ENCODE results near the gene SLC22A1.

DNA sequence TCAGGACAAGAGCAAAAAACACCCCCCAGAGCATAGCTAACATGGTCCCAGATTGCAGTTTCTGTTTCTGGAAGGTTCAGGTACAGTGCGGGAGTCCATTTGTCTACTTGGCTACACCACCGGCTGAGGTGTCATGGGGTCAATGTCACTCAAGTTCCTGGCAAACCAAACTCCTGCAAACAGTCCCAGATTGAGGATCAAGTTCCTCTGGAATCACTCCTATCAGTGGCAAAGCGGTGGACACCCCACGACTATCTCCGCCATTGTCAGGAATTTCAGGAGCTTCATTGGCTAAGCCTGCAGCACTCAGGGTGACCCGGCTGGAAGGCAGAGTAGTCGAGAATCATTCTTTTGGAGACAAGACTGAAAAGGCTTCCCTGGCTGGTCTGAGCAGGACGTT, 41.8 kb downstream of the SLC22A1 start:
- TF ChIP-seq YY1 (IDR thresholded peaks at IDR 0.05) (peak; percentile 92), CTCF (IDR thresholded peaks at IDR 0.05; ENCODE audit: low read depth, low read length, missing input control) (no peak), FOXA1 (IDR thresholded peaks at IDR 0.05) (peak; percentile 31), ATF3 (IDR thresholded peaks at IDR 0.05) (peak; percentile 29), GABPA (IDR thresholded peaks at IDR 0.05 in 1 of 2, conservative IDR thresholded peaks at IDR 0.05 in 1 of 2) (no peak)
- TF ChIP-seq, protein P1, sequence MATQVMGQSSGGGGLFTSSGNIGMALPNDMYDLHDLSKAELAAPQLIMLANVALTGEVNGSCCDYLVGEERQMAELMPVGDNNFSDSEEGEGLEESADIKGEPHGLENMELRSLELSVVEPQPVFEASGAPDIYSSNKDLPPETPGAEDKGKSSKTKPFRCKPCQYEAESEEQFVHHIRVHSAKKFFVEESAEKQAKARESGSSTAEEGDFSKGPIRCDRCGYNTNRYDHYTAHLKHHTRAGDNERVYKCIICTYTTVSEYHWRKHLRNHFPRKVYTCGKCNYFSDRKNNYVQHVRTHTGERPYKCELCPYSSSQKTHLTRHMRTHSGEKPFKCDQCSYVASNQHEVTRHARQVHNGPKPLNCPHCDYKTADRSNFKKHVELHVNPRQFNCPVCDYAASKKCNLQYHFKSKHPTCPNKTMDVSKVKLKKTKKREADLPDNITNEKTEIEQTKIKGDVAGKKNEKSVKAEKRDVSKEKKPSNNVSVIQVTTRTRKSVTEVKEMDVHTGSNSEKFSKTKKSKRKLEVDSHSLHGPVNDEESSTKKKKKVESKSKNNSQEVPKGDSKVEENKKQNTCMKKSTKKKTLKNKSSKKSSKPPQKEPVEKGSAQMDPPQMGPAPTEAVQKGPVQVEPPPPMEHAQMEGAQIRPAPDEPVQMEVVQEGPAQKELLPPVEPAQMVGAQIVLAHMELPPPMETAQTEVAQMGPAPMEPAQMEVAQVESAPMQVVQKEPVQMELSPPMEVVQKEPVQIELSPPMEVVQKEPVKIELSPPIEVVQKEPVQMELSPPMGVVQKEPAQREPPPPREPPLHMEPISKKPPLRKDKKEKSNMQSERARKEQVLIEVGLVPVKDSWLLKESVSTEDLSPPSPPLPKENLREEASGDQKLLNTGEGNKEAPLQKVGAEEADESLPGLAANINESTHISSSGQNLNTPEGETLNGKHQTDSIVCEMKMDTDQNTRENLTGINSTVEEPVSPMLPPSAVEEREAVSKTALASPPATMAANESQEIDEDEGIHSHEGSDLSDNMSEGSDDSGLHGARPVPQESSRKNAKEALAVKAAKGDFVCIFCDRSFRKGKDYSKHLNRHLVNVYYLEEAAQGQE (IDR thresholded peaks at IDR 0.05), result peak; percentile 83
